Posterior vena cava (tissue), 2 donors: ENCODE results near the gene COL9A1. TPM values are rescaled to one million over a fixed set of nuclear protein-coding genes. Genes with fewer than 3 reads are reported as not detected.

Experiments used
- DNase-seq: peaks from one replicate; pipeline ENCODE4 v3.0.0-alpha.2; 2020; ENCODE audit warnings: low spot score
- intact Hi-C, 2 donors: fragments of 100-400 bp; cut with DNase I; formaldehyde crosslinking; loops; one replicate each; pipeline versions ENCODE4 v1.14.1 to v1.14.2; 2022 to 2023
- total RNA-seq, 2 donors: library from RNA; stranded (reverse); fragmentation: NEBNext Ultra II Directional; extraction: Animal tissue kit (Norgen Biotek cat#: 25700); gene quantifications; one replicate each; pipeline ENCODE4 v1.2.1, GENCODE V29; 2021
- donor health status: DM: yes; HTN: yes; CAD: no.
- donor health status: DM: yes; HTN: yes; CAD: no.

COL9A1 gene
- total RNA-seq, 2 donors from 2014 or later, result not detected

DNA sequence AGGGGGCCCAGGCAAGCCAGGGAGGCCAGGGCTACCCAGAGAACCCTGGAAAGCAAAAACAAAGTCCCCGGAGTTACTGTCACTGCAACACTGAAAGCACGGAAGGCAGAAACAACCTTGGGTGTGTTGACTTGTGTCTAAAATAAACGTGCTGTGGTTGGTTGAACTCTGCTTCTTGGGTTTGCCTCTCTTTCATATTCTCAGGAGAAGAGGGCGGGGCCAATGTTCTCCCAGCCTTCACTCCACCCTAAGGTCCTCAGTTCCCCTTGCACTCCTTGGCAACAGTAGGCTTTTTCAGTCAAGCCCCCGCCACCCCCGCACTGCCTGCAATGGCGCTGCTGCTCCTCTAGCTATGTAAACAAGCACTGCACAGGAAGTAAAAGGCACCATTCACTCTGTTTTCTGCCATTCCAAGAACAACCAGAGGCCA lies 60.9 kb downstream of the COL9A1 start:
- DNase-seq, result no peak
- intact Hi-C loops, result no loop called here

DNA sequence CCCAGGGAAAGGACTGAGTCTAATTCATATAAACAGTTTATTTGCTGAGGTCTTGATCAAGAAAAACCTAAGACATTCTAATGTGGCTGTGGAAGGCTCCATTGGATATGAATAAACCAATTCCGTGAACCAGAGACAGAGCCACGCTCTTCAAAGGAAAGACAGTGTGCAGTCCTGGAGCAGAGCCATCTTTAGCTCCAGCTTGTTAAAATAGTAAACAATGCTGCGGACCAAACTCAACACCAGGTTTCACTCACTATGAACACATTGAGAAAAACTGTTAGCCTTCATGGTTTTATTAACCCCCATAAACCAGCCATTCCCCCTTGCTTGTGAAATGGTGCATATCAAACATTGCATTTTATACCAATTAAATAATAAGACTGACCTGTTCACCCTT lies 61.9 kb downstream of the COL9A1 start:
- no peak for DNase-seq
- intact Hi-C loops, result no loop called here

DNA sequence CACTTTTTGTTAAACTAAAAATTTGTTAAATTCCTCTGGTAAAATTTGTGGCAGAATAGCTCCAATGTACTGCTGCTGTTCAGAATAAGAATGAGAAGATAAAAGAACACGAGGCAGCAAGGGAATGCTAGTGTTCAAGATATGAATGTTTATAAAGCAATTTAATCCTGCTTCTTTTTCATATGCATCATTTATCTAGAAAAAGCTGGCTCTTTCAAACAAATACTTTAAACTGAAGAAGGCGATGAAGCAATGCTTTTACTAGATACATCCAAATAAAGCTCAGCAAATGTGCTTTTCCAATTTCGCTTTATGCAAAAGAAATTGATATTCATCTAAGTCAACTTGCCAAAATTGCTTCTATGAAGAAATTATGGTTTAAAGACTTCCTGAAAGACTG lies 66.5 kb downstream of the COL9A1 start:
- DNase-seq, result no peak
- intact Hi-C loops, result no loop called here

DNA sequence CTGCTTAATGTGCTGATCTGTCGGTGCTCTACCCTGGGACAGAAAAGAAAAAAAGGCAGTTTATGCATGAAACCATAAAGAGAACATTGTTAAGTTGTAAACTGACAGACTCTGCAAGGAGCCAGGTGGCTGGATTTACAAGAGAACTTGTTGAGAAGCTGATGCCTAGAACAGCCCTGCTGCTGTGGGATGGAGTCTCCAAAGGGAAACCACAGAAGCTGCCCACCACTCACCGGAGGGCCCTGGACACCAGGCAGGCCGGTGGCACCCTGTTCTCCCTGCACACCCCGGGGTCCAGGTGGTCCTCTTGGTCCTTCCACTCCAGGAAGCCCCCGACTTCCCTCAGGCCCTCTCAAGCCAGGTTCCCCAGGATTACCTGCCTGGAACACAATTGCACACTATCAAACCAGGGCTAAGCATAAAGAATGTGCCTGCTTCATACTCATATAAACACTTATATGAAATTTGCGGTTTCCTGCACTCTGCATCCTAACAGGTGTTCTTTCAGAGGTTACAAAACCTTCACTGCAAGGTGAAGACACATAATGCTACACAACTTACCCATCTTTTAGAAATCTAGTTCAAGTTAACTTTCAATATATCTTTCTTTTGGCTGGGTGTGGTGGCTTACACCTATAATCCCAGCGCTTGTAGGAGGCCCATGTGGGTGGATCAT lies 68.2 kb downstream of the COL9A1 start:
- no peak for DNase-seq
- intact Hi-C loops, result no loop called here

DNA sequence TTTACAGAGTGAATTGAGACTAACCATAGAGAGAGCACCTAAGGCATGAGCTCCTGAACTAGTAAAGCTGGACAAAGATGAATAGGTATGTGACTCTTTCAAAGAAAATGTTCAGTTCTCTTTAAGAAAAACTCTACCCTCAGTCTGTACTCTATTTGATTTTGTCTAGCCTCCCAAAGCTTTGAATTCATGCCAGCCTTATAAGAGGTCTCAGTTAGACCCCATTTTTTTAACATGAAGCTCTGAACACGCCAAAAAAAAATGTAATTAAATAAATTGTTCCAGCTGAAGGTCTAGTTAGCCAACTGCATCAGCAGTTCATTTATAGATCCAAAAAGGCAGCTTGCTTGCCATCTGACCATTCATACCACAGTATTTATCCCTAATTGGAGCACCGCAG lies 71.6 kb downstream of the COL9A1 start:
- DNase-seq, result no peak
- intact Hi-C loops, result no loop called here

DNA sequence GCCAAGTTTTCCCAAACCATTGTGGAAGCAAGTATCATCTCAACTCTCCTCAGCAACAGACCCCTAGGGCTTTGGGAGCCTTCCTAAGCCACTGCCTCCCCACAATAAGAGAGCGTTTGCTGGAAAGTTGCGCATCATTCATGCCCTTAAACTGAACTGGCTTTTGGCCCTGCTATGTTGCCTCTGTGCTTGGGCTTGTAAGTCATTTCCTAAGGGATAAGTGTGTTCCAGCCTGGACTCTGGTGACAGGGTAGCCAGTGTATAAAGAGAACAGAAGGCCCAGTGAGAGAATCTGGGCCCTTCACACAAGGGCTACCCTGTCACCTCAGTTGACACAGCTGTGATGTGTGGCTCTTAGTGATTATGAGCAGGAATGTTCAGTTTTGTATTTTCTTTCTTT lies 77.8 kb downstream of the COL9A1 start:
- DNase-seq, result no peak
- intact Hi-C loops, result no loop called here

DNA sequence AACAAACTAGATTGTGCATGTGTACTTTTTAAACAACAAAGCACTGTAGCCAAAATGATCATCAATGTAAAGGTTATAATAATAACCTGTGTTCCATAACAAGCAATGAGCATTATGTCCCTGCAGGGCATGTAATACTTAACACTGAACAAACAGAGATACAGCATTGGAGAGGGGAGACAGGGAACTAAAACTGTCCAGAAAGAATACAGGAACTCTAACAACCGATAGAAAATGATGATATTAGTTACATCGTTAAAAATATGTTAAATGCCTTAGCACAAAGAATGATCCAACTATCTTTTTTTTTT lies 80.5 kb downstream of the COL9A1 start:
- intact Hi-C loops, result no loop called here
- no peak for DNase-seq

DNA sequence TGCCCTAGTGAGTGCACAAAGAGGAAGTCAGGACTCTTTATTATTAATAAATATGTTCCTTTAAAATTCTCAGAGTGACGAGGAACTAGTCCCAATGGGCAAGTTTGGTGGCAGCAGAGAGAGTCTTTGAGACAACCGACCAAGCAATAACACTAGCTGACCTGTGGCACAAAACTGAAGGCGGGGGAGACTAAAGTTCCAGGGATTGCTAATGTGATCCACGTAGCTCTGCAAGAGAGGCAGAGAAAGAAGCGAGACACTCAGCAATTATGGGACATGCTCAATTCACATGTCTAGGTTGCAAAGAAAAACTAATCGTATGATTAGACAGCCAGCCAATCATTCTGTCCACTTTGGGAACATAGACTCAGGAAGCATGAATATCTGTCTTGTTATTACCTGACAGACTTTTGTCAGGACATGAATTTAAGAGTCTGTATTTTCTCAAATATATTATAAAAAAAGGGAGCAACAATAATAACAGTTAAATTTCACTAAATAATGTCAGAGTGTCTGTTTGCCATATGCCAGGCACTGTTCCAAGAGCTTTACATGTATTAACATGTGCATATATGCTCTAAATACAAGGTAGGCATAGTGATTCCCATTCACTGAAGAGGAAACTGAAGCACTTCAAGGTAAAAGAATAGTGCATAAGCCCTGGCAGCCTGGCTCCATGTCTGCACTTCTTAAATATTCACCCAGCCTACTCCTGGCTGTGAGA lies 81.0 kb downstream of the COL9A1 start:
- no peak for DNase-seq
- intact Hi-C loops, result no loop called here

DNA sequence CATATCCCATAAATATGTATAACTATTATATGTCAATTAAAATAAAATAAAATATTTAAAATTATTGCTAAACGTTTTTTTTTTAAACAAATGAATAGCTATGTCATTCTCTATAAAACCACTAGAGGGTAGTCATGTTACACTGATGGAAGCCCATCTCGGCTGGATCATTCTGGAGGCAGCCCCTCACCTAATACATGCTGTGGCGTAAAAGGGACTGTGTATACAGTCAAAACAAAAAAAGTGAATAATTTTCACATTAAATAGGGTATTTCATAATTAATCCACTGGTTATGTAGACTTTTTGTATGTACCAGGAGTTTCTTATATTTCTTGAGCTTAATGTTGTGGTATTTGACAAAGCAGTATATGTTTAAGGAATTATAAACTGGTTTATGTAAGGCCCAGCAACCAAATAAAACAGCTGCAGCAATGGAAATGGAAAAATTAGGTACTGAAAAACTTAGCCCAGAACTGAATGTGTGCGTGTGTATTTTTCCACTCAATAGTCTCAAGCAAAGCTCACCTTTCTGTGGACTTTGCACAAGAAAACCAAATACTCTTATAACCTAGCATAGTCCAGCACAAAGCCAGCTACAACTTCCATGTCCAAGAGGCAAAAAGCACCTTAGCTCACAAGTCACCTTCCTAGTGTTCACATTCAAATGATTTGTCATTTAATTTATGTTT lies 81.7 kb downstream of the COL9A1 start:
- intact Hi-C loops, result no loop called here
- no peak for DNase-seq

DNA sequence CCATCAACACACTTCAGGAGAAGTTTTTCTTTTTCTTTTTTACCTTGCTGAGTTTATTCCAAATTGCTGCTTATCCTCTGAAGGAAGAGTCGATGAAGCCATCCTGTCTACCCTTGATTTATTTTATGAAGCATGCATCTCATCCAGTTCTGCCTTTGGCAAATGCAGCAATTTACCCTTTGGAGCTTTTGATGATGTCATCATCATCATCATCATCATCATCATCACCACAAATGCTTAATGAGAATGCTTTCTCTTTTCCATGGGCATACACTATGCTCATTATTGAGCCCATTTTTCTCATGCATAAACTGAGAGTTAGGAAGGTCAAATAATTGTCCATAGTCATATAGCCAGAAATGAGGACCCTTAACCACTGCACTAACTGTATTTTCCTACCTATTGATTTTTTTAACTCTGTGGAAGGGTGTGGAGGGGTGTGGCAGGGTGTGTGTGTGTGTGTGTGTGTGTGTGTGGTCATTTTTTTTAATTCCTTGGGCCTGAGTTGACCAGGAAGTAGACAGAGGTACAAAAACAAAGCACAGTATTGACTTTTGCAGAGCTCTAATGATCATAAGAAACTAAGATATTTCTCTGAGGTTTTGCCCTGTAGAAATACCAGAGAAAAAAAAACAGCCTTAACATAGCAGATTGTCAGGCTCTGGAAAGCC lies 82.8 kb downstream of the COL9A1 start:
- intact Hi-C loops, result no loop called here
- no peak for DNase-seq

DNA sequence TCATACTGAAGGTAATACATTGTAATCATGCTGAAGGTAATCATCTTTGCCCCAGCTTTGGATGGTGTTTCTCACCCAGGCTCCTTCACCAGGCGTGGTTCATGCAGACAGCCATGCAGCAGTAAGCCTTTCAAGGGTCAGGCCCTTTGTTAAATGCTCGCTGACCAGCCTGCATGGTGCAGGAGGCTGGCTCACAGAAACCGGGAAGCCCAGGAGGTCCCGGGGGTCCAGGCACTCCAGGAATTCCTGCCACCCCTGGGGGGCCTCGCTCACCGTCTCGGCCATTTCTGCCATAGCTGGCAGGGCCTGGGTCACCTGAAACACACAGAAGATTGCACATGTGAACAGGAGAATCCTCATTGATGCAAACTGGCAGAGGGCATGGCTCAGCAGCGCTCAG lies 86.1 kb downstream of the COL9A1 start:
- no peak for DNase-seq
- intact Hi-C loops, result no loop called here

DNA sequence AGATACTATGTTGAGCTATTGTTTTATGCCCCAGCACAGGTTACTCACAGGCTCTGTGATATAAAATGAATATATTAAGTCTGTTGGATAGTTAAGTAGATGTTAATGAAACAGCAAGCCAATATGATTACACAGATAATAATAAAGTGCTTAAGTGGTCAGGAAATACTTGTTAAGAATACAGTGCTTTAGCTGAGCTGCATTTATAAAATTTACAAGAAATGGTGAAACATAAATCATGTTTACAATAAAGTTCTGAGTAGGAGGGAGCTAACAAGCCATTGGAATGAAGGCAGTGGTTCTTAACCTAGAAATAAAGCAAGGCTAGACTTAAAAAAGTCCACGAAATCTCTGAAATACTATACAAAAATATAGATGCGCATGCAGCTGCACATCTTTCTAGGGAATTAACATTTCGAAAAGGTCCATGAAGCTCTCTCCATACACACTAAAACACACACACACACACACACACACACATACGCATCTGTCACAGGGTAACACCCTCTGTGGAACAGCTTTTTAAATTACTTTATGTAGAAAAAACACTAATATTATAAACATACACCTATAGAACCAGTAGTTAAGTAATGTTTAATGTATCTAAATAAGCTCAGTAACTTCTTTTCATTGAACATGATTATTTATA lies 87.3 kb downstream of the COL9A1 start:
- intact Hi-C loops, result no loop called here
- DNase-seq, result no peak

DNA sequence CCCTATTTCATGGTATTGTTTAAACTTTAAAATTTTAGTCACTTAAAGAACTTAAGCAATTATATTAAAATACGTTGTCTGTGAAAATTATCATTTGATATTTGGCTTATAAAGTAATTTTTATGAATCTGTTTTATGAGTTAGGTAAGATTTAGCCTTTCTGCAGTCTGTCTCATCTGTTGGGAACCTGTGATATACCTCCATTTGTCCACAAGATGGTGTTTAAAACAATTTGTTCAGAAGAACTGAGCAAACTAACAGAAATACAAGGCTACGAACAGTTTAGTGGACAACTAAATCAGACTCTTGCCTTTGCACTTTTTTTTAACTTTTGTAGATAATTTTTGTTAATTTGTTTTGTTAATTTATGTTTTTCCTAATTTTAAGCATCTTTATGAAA lies 92.4 kb downstream of the COL9A1 start:
- intact Hi-C loops, result no loop called here
- no peak for DNase-seq

DNA sequence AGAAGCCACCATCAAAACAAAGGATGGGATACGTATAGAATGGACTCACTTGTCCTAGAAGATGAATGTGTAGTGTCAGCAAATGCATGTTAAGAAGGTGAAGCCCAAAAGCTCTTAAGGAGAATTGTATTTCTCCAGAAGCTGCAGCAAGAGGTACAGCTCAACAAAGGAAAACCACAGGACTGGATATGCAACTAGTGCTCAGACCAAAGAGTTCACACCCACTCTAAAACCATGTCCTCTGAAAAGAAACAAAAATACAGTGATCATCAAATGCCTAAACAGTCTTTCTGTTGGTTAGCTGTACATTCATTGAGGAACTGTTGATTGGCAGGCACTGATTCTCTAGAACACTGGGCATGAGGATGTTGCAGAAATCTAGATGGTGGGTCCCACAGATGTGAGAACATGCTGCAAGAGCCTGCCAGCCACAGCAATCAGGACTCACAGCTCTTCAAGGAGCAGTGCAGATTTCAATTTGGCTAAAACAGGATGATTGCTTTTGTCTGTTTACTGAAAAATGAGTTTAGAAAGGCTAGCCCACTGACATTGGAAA lies 94.6 kb downstream of the COL9A1 start:
- intact Hi-C loops, result no loop called here
- DNase-seq, result no peak

DNA sequence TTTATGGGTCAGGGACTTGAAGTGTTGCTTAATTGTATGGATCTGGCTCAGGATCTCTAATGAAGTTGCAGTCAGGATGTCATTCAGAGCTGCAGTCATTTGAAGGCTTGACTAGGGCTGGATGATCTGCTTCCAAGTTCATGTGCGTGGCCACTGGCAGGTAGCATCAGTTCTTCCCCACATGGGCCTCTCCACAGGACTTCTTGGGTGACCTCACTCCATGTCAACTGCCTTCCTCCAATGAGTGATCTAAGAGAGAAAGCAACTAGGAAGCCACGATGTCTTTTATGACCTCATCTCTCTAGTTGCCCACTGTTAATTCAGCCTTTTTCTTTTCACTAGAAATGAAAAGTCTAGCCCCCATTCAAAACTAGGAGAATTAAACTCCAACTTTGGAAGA lies 104.1 kb downstream of the COL9A1 start:
- DNase-seq, result no peak
- intact Hi-C loops, result no loop called here

DNA sequence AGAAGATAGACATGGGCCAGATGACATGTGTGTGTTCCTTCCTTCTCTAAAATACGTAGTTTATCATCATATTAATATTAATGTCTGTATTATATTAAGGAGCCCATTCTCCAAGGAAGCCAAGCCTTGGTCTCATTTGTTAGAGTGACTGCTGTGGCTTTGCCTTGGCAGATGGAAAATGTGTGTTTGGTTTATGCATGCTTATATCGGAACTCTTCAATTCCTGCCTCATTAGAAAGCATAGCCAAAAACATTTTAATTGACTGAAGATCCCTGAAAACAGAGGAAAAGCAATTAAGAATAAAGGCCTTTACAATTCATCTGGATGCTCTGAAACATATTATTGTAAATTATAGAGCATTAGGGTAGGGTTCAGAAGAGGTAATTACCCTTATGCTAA lies 106.4 kb downstream of the COL9A1 start:
- intact Hi-C loops, result no loop called here
- DNase-seq, result no peak

DNA sequence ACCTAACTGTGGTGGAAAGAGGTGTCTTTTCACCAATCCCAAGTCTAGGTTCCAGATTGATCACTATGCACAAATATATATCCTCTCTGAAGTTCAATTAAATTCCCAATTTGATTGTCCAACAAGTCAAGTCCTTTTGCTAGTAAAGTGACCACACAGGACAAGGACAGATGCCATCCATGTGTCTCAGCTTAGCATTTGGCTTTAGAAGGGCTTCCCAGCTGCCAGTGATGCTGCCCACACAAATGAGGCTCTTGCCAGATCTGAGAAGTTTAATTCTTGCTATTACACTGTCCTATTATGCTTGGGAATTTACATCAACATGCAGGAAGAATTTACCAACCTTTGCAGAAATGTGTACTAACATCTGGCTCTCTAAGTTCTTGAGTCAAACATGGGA lies 108.5 kb downstream of the COL9A1 start:
- intact Hi-C loops, result no loop called here

DNA sequence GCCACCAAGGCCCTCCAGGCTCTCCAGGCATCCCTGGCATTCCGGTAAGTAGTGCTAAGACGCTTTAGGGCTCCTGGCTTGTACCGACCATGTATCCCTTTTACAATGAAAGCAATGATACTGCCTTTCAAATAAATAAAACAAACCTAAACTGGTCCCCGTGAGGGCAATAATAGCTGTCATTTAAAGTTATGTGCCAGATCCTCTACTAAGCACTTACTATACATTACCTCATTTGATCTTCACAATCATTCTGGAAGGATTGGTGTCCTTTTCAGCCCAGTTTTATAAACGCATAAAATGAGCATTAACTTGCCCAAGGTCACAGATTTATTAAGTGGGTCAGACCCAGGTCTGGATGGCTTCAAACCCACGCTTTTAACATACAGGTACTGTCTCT lies 114.7 kb downstream of the COL9A1 start:
- DNase-seq, result no peak
- intact Hi-C loops, result no loop called here

More for the DNA sequence above, 108.5 kb downstream of the COL9A1 start:
- DNase-seq, result no peak

DNA sequence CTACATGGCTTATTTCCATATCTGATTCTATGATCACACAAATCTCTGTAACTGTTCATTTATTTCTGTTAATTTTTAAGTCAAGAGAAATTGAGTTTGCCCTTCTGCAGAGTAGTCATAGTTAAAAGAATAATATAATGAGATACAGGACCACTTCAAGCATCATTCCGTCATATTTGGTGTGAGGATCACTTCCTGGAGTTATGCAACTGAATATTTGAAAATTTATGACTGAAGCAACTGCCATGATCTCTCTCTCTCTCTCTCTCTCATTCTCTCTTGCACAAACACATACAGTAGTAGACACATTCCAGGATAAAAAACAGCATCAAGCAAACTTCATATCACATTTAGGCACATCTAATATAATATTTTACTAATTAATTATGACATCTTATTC lies 116.4 kb downstream of the COL9A1 start:
- DNase-seq, result no peak
- intact Hi-C loops, result no loop called here

DNA sequence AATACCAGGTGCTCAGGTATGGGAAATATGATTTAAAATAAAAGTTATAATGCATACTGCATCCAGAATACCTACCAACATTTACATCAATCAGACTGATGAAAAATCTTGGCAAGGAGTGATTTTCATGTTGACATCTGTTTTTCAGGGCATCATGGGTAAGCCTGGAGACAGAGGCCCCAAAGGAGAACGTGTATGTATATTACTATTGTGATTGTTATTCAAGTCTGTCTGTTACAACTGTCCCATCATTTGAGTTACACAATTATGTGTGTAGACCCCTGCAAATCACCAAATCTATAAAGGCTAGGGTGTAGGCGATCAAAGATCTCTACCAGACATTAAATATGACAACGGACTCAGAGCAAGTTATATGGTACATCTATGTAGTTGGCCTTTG lies 118.2 kb downstream of the COL9A1 start:
- intact Hi-C loops, result no loop called here

More for the DNA sequence above, 118.2 kb downstream of the COL9A1 start:
- DNase-seq, result no peak
